Lung (tissue), 12 donors: Measurements from ENCODE around the gene ITGA11. TPM values are rescaled to one million over a fixed set of nuclear protein-coding genes. Genes with fewer than 3 reads are reported as not detected.

Experiments used
- ATAC-seq: fragments of 200-7000 bp; cut with Tn5 transposase; one replicate; pipeline ENCODE4 v1.9.1; 2020; ENCODE audit warnings: moderate number of reproducible peaks; ENCODE audit not compliant: insufficient read depth, low FRiP score
- DNase-seq, 3 donors: peaks; one replicate each; pipeline ENCODE4 v3.0.0-alpha.2; 2013 to 2017
- H3K27ac ChIP-seq, 2 donors: one replicate each; pipeline ENCODE4 v1.5.1; 2013; ENCODE audit warnings: mild to moderate bottlenecking in 2 of 2, moderate library complexity in 2 of 2, control low read depth in 1 of 2, inconsistent platforms in 1 of 2, low read depth in 1 of 2, low read length in 1 of 2
- H3K27me3 ChIP-seq, 3 donors: one replicate each; pipeline ENCODE4 v1.5.1; 2013; ENCODE audit warnings: low read length in 2 of 3; ENCODE audit not compliant: control insufficient read depth in 3 of 3, insufficient read depth in 3 of 3
- H3K36me3 ChIP-seq, 4 donors: one replicate each; pipeline ENCODE4 v1.5.1; 2013; ENCODE audit warnings: low read length in 4 of 4, mild to moderate bottlenecking in 1 of 4, moderate library complexity in 1 of 4; ENCODE audit not compliant: control insufficient read depth in 4 of 4, insufficient read depth in 4 of 4
- H3K4me1 ChIP-seq, 5 donors: one replicate each; pipeline ENCODE4 v1.5.1; 2013; ENCODE audit warnings: low read length in 5 of 5, mild to moderate bottlenecking in 2 of 5, moderate library complexity in 1 of 5; ENCODE audit not compliant: control insufficient read depth in 5 of 5, insufficient read depth in 5 of 5
- H3K4me3 ChIP-seq: one replicate; pipeline ENCODE4 v1.5.1; 2013; ENCODE audit warnings: mild to moderate bottlenecking, control low read depth, moderate library complexity
- H3K9ac ChIP-seq, 2 donors: one replicate each; pipeline ENCODE4 v1.5.1; 2013; ENCODE audit warnings: low read length in 2 of 2, control low read depth in 1 of 2; ENCODE audit not compliant: insufficient read depth in 1 of 2
- H3K9me3 ChIP-seq, 4 donors: one replicate each; pipeline ENCODE4 v1.5.1; 2013; ENCODE audit warnings: low read length in 3 of 4, mild to moderate bottlenecking in 1 of 4, moderate library complexity in 1 of 4; ENCODE audit not compliant: control insufficient read depth in 4 of 4, insufficient read depth in 3 of 4
- CTCF ChIP-seq: IDR thresholded peaks from 2 replicates; pipeline ENCODE4 v1.5.1; 2012; ENCODE audit warnings: mild to moderate bottlenecking; ENCODE audit errors: control extremely low read depth, extremely low read depth
- WGBS, 2 donors: extraction: QIAGEN DNeasy Blood & Tissue Kit; methylation state at CpG; one replicate each; pipeline ENCODE4 v1.1.7; 2013; 5-methylcytosine and 5-hydroxymethylcytosine counted together
- polyA plus RNA-seq, 2 donors: library from polyadenylated mRNA; stranded (reverse); fragments of 200-250 nt; gene quantifications; one replicate each; pipeline ENCODE4 v1.2.1, GENCODE V29; 2013
- total RNA-seq, 2 donors: library from RNA; depleted of rRNA in 1 of 2; stranded (reverse); fragments of >200 nt in 1 of 2; gene quantifications; one replicate each; pipeline ENCODE4 v1.2.1, GENCODE V29; 2014 to 2021
- donor health status: control.
- donor health status: control.
- donor health status: Bipolar disorder and iron deficiency.
- donor health status: healthy.
- donor health status: DM: yes; HTN: yes; CAD: no.

Gene ITGA11
- total and polyA plus RNA-seq, 4 donors = 0.35 to 1.8 (median 1.0) TPM

DNA sequence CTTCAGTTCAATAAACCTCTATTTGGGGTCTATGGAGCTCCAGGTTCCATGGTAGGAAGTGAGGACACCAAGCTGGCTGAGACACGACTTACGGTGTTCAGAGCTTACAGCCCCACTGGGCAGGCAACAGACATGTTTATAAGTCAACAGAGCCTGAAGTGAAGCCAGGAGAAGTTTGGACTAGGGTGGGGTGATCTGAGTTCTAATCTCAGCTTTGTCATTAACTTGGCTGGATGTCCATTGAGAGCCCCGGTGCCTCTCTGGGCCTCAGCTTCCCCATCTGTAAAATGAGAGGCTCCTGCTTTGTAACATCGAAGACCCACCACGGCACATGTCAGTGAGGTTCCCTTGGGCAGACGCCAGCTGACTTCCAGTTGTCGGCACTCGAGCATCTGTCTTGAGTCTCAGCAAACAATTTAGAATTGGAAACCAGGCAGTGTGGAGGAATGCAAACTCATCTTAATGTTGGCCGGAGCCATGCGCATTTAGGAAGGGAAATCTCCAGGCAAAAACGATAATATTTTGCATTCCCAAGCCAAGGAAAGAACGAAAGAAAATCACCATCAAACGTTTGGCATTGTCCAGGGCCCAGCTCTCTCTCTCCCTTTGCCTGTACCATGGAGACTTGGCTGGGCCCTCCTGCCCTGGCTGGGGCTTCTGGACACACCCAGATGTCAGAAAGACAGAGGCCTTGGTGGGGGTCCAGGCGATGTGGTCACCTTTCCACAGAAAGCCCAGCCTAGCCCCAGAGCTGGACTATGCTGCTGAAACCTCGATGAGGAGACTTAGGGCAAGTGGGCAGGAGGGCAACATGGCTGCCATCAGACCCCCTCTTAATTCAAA lies 18.4 kb downstream of the ITGA11 start:
- WGBS, 2 donors = 81 to 86% methylated on average over 15 of the region's 15 CpGs
- ATAC-seq (no peak), DNase-seq (peak; percentile 56 to 74 (median 72))

GRCh38 chr15:68412218-68412617 lies 19.7 kb downstream of the ITGA11 start:
- Histone ChIP-seq H3K9ac (no peak overlapping the region), H3K36me3 (no peaks in the 10 kb centered on the region), H3K9me3 (no peaks in the 10 kb centered on the region), H3K27ac (no peak overlapping the region), H3K4me1 (peaks cover 0 to 6% (median 0%) of the 10 kb centered on the region in 5 donors), H3K4me3 (no peak overlapping the region), H3K27me3 (peaks cover 0 to 3% (median 0%) of the 10 kb centered on the region in 3 donors)
- WGBS, 2 donors = 87 to 98% methylated on average over 8 of the region's 8 CpGs
- DNase-seq (peak in 1 of 3 donors; percentile 10), ATAC-seq (no peak)
- TF ChIP-seq CTCF = no peak

More for the DNA sequence above, 18.4 kb downstream of the ITGA11 start:
- H3K27me3 ChIP-seq = no peaks in the 10 kb centered on the region
- no peaks in the 10 kb centered on the region for H3K9me3 ChIP-seq
- H3K36me3 ChIP-seq = no peaks in the 10 kb centered on the region
- peaks cover 0 to 8% (median 0%) of the 10 kb centered on the region in 5 donors for H3K4me1 ChIP-seq
- H3K27ac ChIP-seq = no peak overlapping the region
- H3K4me3 ChIP-seq = no peak overlapping the region
- H3K9ac ChIP-seq = no peak overlapping the region
- TF ChIP-seq CTCF = no peak

DNA sequence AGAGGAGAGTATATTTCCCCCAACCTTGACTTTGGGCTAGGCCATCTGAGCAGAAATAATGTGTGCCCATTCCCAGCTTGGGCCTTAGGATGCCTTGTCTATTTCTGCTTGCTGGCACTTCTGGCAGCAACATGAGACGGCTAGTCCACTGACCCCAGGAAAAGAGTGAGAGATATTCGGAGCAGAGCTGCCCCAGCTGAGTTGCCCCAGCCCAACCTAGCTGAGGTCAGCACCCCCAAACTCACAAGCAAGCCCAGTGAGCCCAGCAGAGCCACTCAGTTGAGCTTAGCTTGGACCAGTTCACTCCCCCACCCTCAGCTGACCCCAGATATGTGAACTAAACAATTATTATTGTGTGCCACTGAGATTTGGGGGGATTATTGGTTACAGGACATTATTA lies 20.2 kb downstream of the ITGA11 start:
- Histone ChIP-seq H3K36me3 (no peaks in the 10 kb centered on the region), H3K27ac (no peak overlapping the region), H3K4me1 (peaks cover 0 to 6% (median 0%) of the 10 kb centered on the region in 5 donors), H3K9me3 (no peaks in the 10 kb centered on the region), H3K27me3 (peaks cover 0 to 3% (median 0%) of the 10 kb centered on the region in 3 donors), H3K9ac (no peak overlapping the region), H3K4me3 (no peak overlapping the region)
- ATAC-seq = no peak
- DNase-seq = peak in 1 of 3 donors; percentile 4
- no peak for TF ChIP-seq CTCF
- 96 to 97% methylated on average over 2 of the region's 2 CpGs for WGBS, 2 donors
